ENCODE data around the gene AFF1.

AFF1 gene

DNA sequence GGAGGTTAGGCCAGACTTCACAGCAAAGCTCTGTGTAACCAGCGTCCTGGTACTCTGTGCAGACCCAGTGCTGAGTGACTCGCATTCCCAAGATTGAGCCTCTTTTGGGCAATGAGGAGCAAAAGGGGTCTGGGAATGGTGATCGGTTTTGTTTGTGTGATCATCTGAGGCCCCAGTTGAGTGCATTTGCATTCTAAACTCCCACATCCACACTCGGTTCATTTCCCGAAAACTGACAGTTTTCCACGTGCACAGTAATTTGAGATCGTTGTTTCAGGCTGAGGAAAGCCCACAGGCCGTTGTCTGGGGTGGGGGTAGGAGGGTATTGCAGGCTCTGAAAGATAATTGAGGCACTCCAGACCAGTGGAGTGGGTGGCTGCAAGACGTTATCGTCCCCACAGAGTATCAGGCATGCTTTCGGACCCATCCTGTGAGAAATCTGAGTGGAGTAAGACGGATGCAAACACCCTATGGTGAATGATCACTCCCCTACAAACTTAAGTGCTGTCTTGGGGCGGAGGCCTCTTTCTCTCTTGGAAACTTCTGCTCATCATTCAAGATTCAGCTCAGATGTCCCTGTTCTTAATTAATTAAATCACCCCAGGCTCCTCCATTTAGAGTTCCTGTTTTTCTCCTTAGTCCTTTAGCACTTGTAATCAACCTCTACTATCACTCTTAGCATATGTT lies 96.1 kb downstream of the AFF1 start:
- no peaks in the 10 kb centered on the region for H3K27me3 ChIP-seq (replicated peaks; ENCODE audit: insufficient read depth, low read length)
- no peaks in the 10 kb centered on the region for H3K9me2 ChIP-seq (replicated peaks; ENCODE audit: insufficient read depth, low read length)
- no peak for DNase-seq
- peaks cover 13% of the 10 kb centered on the region; the same call in 1 of the 2 replicates for H3K4me1 ChIP-seq (ENCODE audit: low read length)
- H3F3A ChIP-seq (ENCODE audit: insufficient read depth, low read length): no peaks in the 10 kb centered on the region
- peaks cover 100% of the 10 kb centered on the region for H3K79me2 ChIP-seq (ENCODE audit: low read length)
- no peak overlapping the region for H3K4me2 ChIP-seq (ENCODE audit: low read depth, low read length)
- H2AFZ ChIP-seq (ENCODE audit: low read length): no peak overlapping the region
- no peaks in the 10 kb centered on the region for H3K9me3 ChIP-seq (replicated peaks; ENCODE audit: insufficient read depth, low read length)
- H3K4me3 ChIP-seq (ENCODE audit: low read length): no peak overlapping the region
- no peak for TF ChIP-seq EZH2phosphoT487 (IDR thresholded peaks at IDR 0.05; ENCODE audit: low read length)
- no peak for TF ChIP-seq EZH2 (optimal IDR thresholded peaks at IDR 0.05; ENCODE audit: low read depth, low read length)
- TF ChIP-seq, protein P1, sequence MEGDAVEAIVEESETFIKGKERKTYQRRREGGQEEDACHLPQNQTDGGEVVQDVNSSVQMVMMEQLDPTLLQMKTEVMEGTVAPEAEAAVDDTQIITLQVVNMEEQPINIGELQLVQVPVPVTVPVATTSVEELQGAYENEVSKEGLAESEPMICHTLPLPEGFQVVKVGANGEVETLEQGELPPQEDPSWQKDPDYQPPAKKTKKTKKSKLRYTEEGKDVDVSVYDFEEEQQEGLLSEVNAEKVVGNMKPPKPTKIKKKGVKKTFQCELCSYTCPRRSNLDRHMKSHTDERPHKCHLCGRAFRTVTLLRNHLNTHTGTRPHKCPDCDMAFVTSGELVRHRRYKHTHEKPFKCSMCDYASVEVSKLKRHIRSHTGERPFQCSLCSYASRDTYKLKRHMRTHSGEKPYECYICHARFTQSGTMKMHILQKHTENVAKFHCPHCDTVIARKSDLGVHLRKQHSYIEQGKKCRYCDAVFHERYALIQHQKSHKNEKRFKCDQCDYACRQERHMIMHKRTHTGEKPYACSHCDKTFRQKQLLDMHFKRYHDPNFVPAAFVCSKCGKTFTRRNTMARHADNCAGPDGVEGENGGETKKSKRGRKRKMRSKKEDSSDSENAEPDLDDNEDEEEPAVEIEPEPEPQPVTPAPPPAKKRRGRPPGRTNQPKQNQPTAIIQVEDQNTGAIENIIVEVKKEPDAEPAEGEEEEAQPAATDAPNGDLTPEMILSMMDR (IDR thresholded peaks at IDR 0.05; ENCODE audit: low read length): no peak
- no peak overlapping the region for H3K27ac ChIP-seq (ENCODE audit: low read length)
- no peaks in the 10 kb centered on the region for H3K36me3 ChIP-seq (replicated peaks; ENCODE audit: insufficient read depth, low read length)
- H4K20me1 ChIP-seq (ENCODE audit: insufficient read depth, low read length): peaks cover 76% of the 10 kb centered on the region
- H3K9ac ChIP-seq (ENCODE audit: low read length): no peak overlapping the region

DNA sequence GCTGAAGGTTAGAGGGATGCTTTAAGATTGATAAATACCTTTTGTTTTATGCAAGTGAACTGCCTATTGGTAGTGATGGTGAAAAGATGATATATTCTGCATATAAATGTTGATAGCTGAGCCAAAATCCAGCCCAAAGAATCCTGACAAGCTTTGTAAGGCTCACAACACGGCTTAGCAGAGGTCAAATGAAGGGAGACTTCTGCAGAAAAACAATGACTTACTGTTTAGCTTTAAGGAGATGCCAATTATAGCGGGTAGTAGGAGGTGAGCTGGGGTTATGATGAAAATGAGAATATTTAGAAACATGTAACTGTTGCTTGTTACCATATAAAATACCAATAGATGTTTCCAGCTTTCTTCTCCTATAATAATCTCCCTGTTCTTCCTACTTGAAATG lies 97.1 kb downstream of the AFF1 start:
- Histone ChIP-seq H3K4me3 (ENCODE audit: low read length) (no peak overlapping the region), H4K20me1 (ENCODE audit: insufficient read depth, low read length) (peaks cover 76% of the 10 kb centered on the region)

DNA sequence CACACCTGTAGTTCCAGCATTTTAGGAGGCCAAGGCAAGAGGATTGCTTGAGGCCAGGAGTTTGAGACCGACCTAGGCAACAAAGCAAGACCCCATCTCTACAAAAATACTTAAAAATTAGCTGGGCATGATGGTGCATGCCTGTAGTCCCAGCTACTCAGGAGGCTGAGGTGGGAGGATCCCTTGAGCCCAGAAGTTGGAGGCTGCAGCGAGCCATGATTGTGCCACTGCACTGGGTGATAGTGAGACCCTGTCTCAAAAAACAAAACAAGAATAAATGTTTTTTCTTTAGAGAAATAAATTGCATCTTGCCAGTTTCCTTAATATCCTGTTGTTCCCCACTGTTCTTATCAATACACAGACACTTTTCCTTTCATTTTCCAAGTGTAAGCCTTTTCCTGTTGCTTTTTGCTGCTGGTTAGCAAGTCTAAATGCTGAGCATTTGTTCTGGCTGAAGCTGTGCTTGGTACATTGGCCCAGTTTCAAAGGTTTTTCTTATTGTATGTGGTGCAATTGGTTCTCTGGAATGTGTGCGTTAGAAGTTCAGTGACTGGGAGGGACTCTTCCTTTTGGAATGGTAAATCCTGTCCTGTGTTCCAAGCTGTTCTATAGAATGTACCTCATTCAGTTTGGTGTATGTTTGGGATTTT lies 98.2 kb downstream of the AFF1 start:
- H4K20me1 ChIP-seq (ENCODE audit: insufficient read depth, low read length): peaks cover 81% of the 10 kb centered on the region

More for the DNA sequence above, 97.1 kb downstream of the AFF1 start:
- no peak overlapping the region for H2AFZ ChIP-seq (ENCODE audit: low read length)
- peaks cover 13% of the 10 kb centered on the region; the same call in 1 of the 2 replicates for H3K4me1 ChIP-seq (ENCODE audit: low read length)
- H3K9me3 ChIP-seq (replicated peaks; ENCODE audit: insufficient read depth, low read length): no peaks in the 10 kb centered on the region
- no peak for TF ChIP-seq EZH2 (optimal IDR thresholded peaks at IDR 0.05; ENCODE audit: low read depth, low read length)
- TF ChIP-seq, protein P1 (IDR thresholded peaks at IDR 0.05; ENCODE audit: low read length): no peak
- TF ChIP-seq EZH2phosphoT487 (IDR thresholded peaks at IDR 0.05; ENCODE audit: low read length): no peak
- no peak overlapping the region for H3K4me2 ChIP-seq (ENCODE audit: low read depth, low read length)
- peaks cover 100% of the 10 kb centered on the region for H3K79me2 ChIP-seq (ENCODE audit: low read length)
- H3K36me3 ChIP-seq (replicated peaks; ENCODE audit: insufficient read depth, low read length): no peaks in the 10 kb centered on the region
- DNase-seq: no peak
- no peak overlapping the region for H3K9ac ChIP-seq (ENCODE audit: low read length)
- no peaks in the 10 kb centered on the region for H3K27me3 ChIP-seq (replicated peaks; ENCODE audit: insufficient read depth, low read length)
- H3K27ac ChIP-seq (ENCODE audit: low read length): no peak overlapping the region
- H3K9me2 ChIP-seq (replicated peaks; ENCODE audit: insufficient read depth, low read length): no peaks in the 10 kb centered on the region
- no peaks in the 10 kb centered on the region for H3F3A ChIP-seq (ENCODE audit: insufficient read depth, low read length)

More for the DNA sequence above, 98.2 kb downstream of the AFF1 start:
- H3K4me1 ChIP-seq (ENCODE audit: low read length): peaks cover 7% of the 10 kb centered on the region
- no peaks in the 10 kb centered on the region for H3F3A ChIP-seq (ENCODE audit: insufficient read depth, low read length)
- peaks cover 100% of the 10 kb centered on the region for H3K79me2 ChIP-seq (ENCODE audit: low read length)
- H3K27ac ChIP-seq (ENCODE audit: low read length): no peak overlapping the region
- no peak overlapping the region for H3K4me3 ChIP-seq (ENCODE audit: low read length)
- no peak overlapping the region for H3K4me2 ChIP-seq (ENCODE audit: low read depth, low read length)
- no peaks in the 10 kb centered on the region for H3K9me2 ChIP-seq (replicated peaks; ENCODE audit: insufficient read depth, low read length)
- no peak for TF ChIP-seq EZH2 (optimal IDR thresholded peaks at IDR 0.05; ENCODE audit: low read depth, low read length)
- no peak for TF ChIP-seq EZH2phosphoT487 (IDR thresholded peaks at IDR 0.05; ENCODE audit: low read length)
- TF ChIP-seq, protein P1 (IDR thresholded peaks at IDR 0.05; ENCODE audit: low read length): no peak
- no peaks in the 10 kb centered on the region for H3K36me3 ChIP-seq (replicated peaks; ENCODE audit: insufficient read depth, low read length)
- H3K9me3 ChIP-seq (replicated peaks; ENCODE audit: insufficient read depth, low read length): no peaks in the 10 kb centered on the region
- H3K9ac ChIP-seq (ENCODE audit: low read length): no peak overlapping the region
- H2AFZ ChIP-seq (ENCODE audit: low read length): no peak overlapping the region
- no peak for DNase-seq
- H3K27me3 ChIP-seq (replicated peaks; ENCODE audit: insufficient read depth, low read length): no peaks in the 10 kb centered on the region
